Stimulated activated CD4-positive, alpha-beta T cell treated with anti-CD3 and anti-CD28 coated beads, Interleukin-4, amount 100 ng/mL, for 24 hours (primary cell): ENCODE data around the gene TRIM74.
"Not testable (repeated sequence)": the region's sequence is repeated elsewhere in the genome, so short reads cannot be mapped to it uniquely, and the experiment has no call there.

ENCODE experiments used
- DNase-seq: peaks from one replicate; pipeline ENCODE4 v3.0.0-alpha.2; 2020

Gene TRIM74

DNA sequence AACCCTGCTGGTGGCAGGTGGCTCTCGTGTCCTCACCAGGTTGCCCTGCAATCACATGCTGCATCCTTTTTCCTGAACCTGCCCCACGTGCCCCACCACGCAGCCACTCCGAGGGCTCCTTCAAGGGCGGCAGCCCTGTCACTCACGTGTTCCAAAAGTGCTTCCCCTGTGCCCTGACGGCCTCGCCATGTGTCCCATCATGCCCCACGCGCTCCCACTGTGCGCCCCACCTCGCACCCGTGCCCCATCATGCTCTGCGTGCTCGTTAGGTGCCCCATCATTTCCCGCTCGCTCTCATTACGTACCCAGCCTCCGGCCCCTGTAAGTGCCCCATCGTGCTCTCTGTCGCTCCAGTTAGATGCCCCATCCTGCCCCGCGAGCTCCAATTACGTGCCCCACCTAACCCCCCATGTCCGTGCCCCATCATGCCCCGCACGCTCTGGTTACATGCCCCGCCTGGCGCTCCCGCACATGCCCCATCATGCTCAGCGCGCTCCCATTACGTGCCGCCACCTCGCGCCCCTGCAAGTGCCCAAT is at the start of gene TRIM74:
TRIM74 (minus strand) TSS at position 487 of the 537 bp plus-strand sequence. CDS start 3,309 bp downstream, outside the sequence.
- DNase-seq = not testable (repeated sequence)

- DNase-seq = not testable (repeated sequence)
Measured at GRCh38 chr7:73006491-73006890, 37.2 kb upstream of the TRIM74 start.

DNA sequence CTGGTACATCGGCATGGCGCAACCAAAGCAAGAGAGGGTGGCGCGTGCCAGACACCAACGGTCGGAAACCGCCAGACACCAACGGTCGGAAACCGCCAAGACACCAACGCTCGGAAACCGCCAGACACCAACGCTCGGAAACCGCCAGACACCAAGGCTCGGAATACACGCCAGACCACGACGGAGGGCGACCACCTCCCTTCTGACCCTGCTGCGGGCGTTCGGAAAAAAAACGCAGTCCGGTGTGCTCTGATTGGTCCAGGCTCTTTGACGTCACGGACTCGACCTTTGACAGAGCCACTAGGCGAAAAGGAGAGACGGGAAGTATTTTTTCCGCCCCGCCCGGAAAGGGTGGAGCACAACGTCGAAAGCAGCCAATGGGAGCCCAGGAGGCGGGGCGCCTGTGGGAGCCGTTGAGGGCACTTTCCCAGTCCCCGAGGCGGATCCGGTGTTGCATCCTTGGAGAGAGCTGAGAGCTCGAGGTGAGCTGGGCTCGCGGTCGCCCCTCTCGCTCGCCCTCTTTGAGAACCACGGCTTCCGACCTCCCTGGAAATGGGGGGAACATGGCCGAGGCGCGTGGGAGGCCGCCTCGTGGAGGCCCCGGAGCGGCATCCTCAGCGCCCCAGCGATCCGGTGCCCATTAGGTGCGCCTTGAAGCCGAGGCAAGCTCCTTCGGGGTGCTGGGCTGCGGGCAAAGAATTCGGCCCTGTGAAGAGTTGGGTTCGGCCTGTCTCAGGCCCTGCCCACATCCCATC is 36.6 kb upstream of the TRIM74 start:
- peak; percentile 89 for DNase-seq

- peak; percentile 73 for DNase-seq
Measured at GRCh38 chr7:73005356-73005692, 36.1 kb upstream of the TRIM74 start.

DNA sequence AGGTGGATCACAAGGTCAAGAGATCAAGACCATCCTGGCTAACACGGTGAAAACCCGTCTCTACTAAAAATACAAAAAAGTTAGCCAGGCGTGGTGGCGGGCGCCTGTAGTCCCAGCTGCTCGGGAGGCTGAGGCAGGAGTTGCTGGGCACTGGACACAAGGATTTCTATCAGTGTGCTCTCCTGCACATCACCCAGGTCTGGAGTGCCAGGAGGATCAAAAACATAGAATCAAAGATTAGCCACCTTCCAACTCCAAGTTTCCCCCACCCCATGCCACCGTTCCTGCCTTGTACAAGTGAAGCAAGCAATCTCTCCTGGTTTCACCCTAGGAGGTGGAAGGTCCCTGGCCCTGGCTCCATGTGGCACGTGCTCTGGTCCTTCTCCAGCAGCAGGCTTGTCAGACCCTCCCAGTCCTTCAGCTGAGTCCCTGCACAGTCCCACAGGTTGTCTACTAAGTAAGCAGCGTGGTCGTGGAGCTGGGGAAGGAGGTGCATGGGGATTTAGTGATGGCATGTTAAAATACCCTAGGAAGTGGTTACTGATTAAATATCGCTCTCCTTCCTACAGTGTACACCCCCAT is 28.7 kb upstream of the TRIM74 start:
- DNase-seq = not testable (repeated sequence)

GRCh38 chr7:72997447-72997846 is 28.2 kb upstream of the TRIM74 start:
- DNase-seq = not testable (repeated sequence)

- DNase-seq = not testable (repeated sequence)
Measured at GRCh38 chr7:72995484-72995883, 26.2 kb upstream of the TRIM74 start.

GRCh38 chr7:72990146-72990913 is 21.1 kb upstream of the TRIM74 start:
- not testable (repeated sequence) for DNase-seq

- DNase-seq = not testable (repeated sequence)
Measured at GRCh38 chr7:72982084-72982483, 12.8 kb upstream of the TRIM74 start.

DNA sequence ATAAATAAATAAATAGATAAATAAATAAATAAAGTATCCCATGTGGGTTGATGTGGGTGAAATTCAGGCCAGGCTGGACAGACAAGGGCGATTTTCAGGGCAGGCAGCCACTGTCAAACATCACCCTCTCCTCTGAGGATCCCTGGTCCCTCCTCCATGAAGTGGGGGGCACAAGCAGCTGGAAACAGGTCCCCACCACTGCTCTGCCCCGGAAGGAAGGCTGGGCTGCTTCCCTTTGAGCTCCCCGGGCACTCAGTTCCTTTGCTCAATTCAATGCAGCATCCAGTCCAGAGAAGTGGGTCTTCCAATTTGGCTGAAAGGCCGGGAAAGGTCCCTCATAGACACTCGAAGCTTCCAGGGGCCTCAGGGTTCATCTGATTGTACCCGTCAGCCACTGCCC is 11.1 kb upstream of the TRIM74 start:
- not testable (repeated sequence) for DNase-seq

- not testable (repeated sequence) for DNase-seq
Measured at GRCh38 chr7:72976434-72976833, 7.2 kb upstream of the TRIM74 start.

- DNase-seq = not testable (repeated sequence)
Measured at GRCh38 chr7:72975656-72976286, 6.5 kb upstream of the TRIM74 start.

DNA sequence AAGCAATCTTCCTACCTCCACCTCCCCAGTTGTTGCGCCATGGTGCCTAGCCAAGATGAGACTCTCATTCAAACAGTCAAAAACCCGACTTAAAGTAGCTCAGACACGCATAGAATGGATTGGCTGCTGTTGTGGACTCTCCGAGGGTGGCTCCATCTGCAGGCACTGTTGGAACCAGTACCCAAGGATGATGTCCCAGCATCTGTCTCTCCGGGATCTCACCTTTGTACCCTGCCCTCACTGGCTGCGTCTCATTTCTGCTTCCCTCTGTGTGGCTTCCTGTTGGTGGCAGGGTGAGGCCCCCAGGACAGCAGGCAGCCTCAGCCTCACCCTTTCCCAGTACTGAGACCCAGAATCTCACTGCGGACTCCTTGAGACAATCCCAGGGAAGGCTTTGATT is 5.5 kb upstream of the TRIM74 start:
- DNase-seq = not testable (repeated sequence)

- DNase-seq = not testable (repeated sequence)
Measured at GRCh38 chr7:72971505-72971904, 2.2 kb upstream of the TRIM74 start.

GRCh38 chr7:72969688-72970087 is 422 bp upstream of the TRIM74 start:
- not testable (repeated sequence) for DNase-seq

GRCh38 chr7:72966892-72967291 is 2.4 kb downstream of the TRIM74 start:
- not testable (repeated sequence) for DNase-seq

DNA sequence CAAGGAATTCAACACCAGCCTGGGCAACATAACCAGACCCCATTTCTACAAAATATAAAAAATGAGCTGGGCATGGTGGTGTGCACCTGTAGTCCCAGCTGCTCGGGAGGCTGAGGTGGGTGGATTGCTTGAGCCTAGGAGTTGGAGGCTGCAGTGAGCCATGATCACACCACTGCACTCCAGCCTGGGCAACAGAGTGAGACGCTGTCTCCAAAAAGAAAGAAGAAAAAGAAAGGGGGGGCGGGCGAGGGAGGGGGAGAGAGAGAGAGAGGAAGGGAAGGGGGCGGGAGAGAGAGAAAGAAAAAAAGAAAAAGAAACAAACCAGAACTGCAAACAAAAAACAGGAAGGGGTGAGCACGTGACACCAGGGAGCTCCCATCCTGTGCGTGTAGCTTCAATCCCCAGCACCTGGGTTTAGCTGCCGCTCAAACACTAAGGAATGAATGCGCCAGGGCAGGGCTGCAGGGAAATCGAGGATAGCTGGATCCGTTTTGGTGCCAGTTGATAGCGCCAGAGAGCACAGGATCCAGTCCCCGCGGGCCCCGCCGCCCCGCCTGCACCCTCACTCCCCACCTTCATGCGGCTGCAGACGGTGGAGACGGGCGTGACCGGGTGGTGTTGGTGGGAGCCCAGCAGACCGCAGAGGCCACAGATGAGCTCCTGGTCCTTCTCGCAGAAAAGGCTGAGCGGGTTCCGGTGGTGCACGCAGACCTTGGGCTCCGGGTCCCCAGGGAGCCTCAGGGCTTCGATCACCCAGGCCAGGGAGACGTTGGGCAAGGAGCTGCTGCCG is 3.9 kb downstream of the TRIM74 start:
- not testable (repeated sequence) for DNase-seq

- DNase-seq = not testable (repeated sequence)
Measured at GRCh38 chr7:72963056-72963455, 6.2 kb downstream of the TRIM74 start.

- DNase-seq = not testable (repeated sequence)
Measured at GRCh38 chr7:72961346-72961650, 8.0 kb downstream of the TRIM74 start.

GRCh38 chr7:72960626-72961345 is 8.5 kb downstream of the TRIM74 start:
- not testable (repeated sequence) for DNase-seq

GRCh38 chr7:72960029-72960428 is 9.2 kb downstream of the TRIM74 start:
- DNase-seq = not testable (repeated sequence)
